GM18505 (cell line): Measurements from ENCODE around the gene EIF3L.
A peak's percentile ranks its signal among the peaks of the same experiment; 100 is the strongest.
"Not testable (repeated sequence)": the region's sequence is repeated elsewhere in the genome, so short reads cannot be mapped to it uniquely, and the experiment has no call there.

ENCODE experiments used
- ATAC-seq: cut with Tn5 transposase; IDR thresholded peaks from one replicate; pipeline ENCODE4 v1.9.1; 2021; ENCODE audit not compliant: unreplicated experiment
- POLR2A ChIP-seq: IDR thresholded peaks from 4 replicates; pipeline ENCODE4 v1.6.1; 2011; ENCODE audit warnings: borderline replicate concordance; ENCODE audit not compliant: insufficient read depth, insufficient read length; ENCODE audit errors: extremely low read depth

The EIF3L gene

DNA sequence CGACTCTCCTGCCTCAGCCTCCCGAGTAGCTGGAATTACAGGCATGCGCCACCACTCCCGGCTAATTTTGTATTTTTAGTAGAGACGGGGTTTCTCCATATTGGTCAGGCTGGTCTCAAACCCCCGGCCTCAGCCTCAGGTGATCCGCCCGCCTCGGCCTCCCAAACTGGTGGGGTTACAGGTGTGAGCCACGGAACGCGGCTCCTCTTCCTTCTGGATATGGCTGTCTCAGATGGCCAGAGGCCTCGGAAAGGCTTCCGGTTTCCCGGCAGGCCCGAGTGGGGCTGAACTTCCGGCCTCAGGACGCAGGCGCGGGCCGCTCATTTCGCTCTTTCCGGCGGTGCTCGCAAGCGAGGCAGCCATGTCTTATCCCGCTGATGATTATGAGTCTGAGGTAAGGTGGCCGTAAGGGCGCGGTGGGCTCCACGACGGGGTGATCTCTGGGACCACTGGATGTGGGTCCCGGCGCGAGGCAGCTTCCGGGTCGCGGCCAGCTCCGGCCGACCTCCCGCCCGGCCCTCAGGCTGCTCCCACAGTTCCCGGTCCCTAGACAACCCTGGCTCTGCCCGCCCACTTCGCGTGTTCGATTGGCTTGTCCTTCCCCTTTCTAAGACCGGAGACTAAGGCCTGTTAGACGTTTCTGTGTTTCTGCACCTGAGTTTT lies at the start of gene EIF3L:
Gene EIF3L (plus strand): TSS at position 331 of the 663 bp plus-strand sequence. CDS start 31 bp downstream, at position 362.
- peak; percentile 89 for TF ChIP-seq POLR2A
- ATAC-seq = peak; percentile 47

DNA sequence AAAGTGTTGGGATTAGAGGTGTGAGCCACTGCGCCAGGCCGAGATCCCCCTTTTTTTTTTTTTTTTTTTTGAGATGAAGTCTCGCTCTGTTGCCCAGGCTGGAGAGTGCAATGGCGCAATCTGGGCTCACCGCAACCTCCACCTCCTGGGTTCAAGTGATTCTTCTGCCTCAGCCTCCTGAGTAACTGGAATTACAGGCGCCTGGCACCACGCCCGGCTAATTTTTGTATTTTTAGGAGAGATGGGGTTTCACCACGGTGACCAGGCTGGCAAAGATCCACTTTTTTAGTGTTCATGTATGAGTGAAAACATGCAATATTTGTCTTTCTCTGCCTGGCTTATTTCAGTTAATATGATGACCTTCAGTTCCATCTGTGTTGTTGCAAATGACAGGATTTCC lies 49.2 kb upstream of the EIF3L start:
- not testable (repeated sequence) for ATAC-seq

DNA sequence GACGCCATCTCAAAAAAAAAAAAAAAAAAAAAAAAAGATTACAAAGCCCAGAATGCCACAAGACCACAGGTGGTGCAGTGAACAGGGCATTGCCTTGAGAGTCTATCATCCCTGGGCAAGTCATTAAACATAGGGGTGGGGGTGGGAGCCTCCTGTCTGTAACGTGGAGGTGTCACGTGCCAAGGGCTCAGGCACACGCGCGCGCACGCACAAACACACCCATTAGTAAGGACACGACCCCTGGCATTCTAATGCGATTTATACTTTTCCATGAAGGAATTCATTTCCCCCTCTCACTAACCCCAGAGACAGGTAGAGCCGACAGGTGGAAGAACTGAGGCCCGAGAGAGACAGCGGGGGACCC lies 47.3 kb upstream of the EIF3L start:
- no peak for TF ChIP-seq POLR2A

DNA sequence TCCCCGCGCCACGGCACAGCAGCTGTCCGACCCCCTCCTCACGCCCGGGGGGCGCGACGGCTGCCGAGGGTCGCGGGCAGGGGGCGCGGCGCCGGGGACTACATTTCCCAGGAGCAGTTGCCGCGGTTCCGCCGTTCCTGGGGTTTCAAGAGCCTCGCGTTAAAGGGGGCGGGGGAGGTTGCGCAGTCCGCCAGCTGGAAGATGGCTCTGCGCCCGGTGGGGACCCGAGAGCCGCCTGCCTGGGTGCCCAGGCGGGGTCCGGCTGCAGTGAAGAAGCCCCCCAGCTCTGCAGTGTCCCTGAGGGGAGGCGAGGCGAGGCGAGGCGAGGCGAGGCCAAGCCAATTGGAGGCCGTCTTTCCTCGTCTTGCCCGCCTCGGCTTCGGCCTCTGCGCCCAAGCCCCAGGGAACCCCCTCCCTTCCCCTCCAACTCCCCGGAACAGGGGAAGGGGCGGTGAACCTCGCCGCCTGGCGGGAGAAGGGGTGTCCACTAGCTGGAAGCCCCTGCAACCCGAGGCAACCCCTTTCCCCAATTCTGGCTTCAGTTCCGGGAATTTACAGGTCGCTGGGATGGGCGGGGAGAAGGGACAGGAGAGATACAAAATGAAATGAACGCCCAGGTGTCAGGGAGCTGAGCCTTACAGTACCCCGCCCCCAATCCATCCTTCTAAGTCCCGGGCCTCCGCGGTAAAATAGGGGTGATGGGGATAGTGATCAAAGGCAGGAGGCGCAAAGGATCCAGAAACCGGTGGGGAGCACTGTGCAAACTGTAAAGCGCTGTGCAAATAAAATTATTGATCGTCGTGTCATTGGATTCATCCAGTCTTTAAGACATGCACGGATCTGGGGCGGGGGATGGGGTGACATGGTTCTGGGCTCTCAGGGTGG lies 46.7 kb upstream of the EIF3L start:
- no peak for ATAC-seq
- no peak for TF ChIP-seq POLR2A

More for the DNA sequence above, 47.3 kb upstream of the EIF3L start:
- ATAC-seq = no peak

DNA sequence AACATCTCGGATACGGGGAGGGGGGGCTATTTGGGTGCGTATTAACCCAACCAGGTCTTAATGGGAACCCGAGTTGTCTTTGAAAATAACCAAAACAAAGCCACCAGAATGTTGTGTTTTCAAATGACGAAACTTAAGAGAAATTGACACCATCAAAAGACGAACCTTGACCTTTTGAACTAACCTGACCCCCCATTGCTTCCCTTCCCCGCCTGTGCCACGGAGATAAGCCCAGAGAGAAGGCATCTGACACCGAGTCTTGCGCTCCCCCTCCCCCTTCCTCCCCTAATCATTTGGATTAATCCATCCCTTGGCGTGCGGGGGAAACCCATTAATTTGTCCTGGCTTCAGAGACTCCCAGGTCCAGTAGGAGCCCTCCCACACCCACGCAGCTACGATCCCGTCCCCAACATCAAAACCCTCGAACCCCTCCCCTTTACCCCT lies 46.0 kb upstream of the EIF3L start:
- ATAC-seq = no peak
- TF ChIP-seq POLR2A = no peak

DNA sequence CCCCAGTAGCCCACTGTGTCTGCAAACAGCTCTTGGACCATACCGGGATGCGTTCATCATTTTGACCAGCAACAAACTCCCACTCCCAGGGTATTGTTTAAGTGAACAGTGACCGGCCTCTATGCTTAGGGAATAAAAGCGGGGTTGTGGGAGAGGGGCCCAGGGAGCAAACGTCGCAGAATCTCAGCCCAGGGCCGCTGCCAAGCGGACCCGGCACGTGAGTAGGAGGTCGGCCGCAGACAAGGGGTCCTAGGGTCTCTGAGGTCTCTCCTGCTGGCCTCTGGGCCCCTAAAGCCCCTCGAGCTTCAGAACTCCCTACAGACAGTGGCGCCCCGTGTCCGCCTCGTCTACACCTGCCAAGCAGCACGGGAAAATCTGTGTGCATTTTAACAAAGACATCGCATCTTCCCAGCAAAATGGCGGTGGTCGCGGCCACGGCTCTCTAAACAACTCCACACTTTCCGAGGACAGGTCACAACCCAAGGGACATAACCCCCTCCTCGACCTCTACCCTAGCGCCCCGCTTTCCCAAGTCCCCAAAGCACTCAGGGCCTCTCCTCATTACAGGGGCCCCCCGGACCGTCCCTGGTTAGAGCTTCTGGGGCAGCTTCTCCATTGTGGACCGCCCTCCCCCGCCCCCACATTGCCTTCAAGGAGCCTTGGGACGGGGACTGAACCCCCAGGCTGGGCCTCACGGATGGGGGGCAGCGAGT lies 45.4 kb upstream of the EIF3L start:
- no peak for ATAC-seq
- TF ChIP-seq POLR2A = no peak

DNA sequence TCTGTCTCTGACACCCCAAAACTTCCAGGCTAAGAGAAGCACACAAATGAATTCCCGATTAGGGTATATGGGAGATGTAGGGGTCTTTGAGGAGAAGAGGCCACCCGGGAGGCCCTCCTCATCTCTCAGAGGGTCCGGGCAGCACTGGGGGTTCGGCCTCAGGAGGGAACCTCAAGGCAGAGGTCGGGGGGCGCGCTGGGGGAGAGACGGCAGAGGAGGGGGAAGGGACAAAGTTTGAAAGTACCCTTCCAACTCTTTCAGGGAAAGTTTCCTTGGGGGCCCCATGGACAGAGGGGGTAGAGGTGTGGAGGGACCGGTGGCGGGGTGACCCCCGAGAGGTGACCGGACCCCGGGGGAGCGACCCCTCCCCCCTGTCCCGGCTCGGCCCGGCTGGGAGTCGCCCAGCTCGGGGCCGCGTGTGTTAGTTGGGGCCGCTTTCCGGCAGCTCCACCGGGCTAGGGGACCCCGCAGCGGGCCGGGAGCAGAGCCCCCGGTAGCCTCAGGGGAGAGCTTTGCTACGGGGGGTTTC lies 44.8 kb upstream of the EIF3L start:
- no peak for ATAC-seq
- TF ChIP-seq POLR2A = no peak

DNA sequence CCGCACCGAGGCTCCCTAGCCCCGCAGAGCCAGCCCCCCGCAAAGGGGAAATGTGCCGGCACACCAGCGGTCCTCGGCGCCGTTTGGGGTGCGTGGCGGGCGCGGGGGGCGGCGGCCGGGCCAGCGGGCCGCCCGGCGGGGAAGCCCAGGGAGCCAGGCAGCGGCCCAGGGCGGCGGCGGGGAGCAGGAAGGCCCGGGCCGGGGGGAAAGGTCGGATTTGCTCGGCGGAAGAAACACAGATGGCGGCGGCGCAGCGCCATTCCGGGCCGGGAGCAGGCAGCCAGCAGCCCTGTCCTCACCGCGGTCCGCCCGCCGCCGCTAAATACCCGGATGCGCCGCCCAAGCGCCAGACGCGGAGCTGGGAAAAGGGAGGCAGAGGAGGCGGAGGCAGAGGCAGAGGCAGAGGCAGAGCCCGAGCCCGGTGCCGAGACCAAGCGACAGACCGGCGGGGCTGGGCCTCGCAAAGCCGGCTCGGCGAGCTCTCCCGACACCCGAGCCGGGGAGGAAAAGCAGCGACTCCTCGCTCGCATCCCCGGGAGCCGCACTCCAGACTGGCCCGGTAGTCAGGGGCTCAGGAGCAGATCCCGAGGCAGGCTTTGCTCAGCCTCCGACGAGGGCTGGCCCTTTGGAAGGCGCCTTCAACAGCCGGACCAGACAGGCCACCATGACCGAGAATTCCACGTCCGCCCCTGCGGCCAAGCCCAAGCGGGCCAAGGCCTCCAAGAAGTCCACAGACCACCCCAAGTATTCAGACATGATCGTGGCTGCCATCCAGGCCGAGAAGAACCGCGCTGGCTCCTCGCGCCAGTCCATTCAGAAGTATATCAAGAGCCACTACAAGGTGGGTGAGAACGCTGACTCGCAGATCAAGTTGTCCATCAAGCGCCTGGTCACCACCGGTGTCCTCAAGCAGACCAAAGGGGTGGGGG lies 44.1 kb upstream of the EIF3L start:
- no peak for ATAC-seq
- TF ChIP-seq POLR2A = peak; percentile 15

DNA sequence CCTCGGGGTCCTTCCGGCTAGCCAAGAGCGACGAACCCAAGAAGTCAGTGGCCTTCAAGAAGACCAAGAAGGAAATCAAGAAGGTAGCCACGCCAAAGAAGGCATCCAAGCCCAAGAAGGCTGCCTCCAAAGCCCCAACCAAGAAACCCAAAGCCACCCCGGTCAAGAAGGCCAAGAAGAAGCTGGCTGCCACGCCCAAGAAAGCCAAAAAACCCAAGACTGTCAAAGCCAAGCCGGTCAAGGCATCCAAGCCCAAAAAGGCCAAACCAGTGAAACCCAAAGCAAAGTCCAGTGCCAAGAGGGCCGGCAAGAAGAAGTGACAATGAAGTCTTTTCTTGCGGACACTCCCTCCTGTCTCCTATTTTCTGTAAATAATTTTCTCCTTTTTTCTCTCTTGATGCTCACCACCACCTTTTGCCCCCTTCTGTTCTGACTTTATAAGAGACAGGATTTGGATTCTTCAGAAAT lies 43.4 kb upstream of the EIF3L start:
- ATAC-seq = no peak
- TF ChIP-seq POLR2A = no peak

DNA sequence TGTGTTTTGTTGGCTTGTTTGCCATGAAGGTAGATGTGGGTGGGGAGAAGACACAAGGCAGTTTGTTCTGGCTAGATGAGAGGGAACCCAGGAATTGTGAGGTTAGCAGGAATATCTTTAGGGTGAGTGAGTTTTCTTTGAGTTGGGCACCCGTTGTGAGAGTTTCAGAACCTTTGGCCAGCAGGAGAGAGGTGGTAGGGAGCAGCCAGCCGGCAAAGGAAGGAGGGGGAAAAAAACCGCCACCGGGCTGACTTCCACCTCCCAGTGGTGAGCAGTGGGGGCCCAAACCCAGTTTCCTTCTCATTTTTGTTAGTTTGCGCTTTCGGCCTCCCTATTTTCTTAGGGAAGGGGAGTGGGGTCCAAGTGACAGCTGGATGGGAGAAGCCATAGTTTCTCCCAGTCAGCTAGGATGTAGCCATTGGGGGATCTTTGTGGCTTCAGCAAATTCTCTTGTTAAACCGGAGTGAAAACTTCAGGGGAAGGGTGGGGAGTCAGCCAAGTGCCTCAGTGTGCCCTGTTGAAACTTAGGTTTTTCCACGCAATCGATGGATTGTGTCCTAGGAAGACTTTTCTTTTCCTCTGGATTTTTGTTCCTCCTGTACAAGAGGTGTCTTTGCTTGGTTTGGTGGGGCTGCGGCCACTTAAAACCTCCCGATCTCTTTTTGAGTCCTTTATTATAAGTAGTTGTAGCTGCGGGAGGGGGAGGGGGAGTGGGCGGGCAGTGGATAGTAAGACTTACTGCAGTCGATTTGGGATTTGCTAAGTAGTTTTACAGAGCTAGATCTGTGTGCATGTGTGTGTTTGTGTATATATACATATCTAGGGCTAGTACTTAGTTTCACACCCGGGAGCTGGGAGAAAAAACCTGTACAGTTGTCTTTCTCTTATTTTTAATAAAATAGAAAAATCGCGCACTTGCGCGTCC lies 42.5 kb upstream of the EIF3L start:
- no peak for ATAC-seq
- no peak for TF ChIP-seq POLR2A

DNA sequence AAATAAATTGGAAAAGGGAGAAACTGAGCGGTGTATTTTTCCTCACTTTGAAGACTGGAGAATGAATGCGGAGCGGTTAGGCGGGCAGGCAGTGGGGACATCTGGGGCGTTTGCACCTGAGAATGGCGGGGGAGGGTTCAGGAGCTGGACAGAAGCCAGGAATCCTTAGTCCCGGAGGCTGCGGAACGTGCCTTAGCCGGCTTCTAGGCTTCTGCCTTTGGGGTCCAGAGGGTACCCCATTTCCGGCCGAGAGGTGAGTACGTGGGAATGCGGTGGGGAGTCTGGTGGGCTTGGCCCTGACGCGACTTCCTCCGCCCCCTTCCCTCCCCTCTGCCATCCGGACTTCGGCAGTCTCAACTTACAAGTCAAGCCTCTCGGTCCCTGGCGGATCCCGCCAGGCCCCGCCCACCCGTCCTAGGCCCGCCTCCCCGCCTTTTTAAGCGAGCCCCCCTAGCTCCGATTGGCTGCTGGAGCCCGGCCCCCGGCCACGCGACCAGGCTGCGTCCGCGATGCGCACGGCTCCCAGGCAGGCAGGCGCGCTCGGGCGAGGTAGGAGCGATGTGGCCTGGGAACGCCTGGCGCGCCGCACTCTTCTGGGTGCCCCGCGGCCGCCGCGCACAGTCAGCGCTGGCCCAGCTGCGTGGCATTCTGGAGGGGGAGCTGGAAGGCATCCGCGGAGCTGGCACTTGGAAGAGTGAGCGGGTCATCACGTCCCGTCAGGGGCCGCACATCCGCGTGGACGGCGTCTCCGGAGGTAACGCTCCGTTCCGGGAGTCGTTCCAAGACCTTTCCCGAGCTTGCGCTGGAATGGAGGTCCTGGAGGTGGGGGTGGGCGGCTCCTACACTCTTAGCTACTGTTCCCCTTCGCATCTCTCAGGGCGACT lies 41.6 kb upstream of the EIF3L start, which contains the start of gene GCAT:
Gene GCAT (plus strand): TSS at position 525 of the 884 bp plus-strand sequence. CDS start 34 bp downstream, at position 559.
- ATAC-seq = peak; percentile 75

DNA sequence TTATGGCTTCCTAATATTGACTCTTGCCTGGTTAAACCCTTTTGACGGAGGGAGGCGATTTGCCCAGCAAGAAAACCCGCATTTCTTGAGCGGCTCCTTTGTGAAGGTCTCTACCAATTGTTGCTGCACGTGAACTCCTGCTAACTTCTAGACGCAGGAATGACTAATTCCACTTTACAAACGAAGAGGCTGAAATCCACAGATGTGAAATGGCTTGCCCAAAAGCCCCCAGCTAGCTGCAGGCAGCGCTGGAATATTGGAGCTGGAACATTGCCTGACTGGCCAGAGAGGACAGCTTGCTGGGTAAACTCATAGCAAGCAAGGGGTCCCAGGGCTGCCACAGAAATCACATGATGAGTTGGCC lies 40.9 kb upstream of the EIF3L start:
- ATAC-seq = no peak
- no peak for TF ChIP-seq POLR2A

More for the DNA sequence above, 41.6 kb upstream of the EIF3L start, which contains the start of gene GCAT:
- TF ChIP-seq POLR2A = peak; percentile 48
